ACC112 (cell line): ENCODE results near the gene OBP2B.
"Not testable (repeated sequence)": the region's sequence is repeated elsewhere in the genome, so short reads cannot be mapped to it uniquely, and the experiment has no call there.

Experiments used
- H2AFZ ChIP-seq: fragments of 200-600 bp; sonication (generic); one replicate; pipeline ENCODE4 v1.6.0; 2017; ENCODE audit warnings: antibody characterized with exemption, low read length; ENCODE audit not compliant: unreplicated experiment
- H3K27ac ChIP-seq: fragments of 200-600 bp; sonication (generic); 2 replicates; pipeline ENCODE4 v1.5.1; 2014; ENCODE audit warnings: low read depth, mild to moderate bottlenecking, antibody characterized with exemption, low read length, moderate library complexity
- H3K27me3 ChIP-seq: fragments of 200-600 bp; sonication (generic); 2 replicates; pipeline ENCODE4 v1.6.1; 2014; ENCODE audit warnings: mild to moderate bottlenecking, antibody characterized with exemption, low read length, moderate library complexity, mixed read lengths; ENCODE audit not compliant: insufficient read depth
- H3K36me3 ChIP-seq: fragments of 200-600 bp; sonication (generic); 2 replicates; pipeline ENCODE4 v1.6.1; 2016; ENCODE audit warnings: mild to moderate bottlenecking, antibody characterized with exemption, low read length, moderate library complexity, mixed read lengths; ENCODE audit not compliant: insufficient read depth
- H3K4me1 ChIP-seq: fragments of 200-600 bp; sonication (generic); one replicate; pipeline ENCODE4 v1.6.1; 2016; ENCODE audit warnings: low read length, mixed read lengths; ENCODE audit not compliant: insufficient read depth, unreplicated experiment, control insufficient read depth
- H3K4me3 ChIP-seq: fragments of 200-600 bp; sonication (generic); 2 replicates; pipeline ENCODE4 v1.5.1; 2014; ENCODE audit warnings: mild to moderate bottlenecking, low read depth, low read length
- H3K79me2 ChIP-seq: fragments of 200-600 bp; sonication (generic); one replicate; pipeline ENCODE4 v1.6.0; 2016; ENCODE audit warnings: low read length; ENCODE audit not compliant: control insufficient read depth, unreplicated experiment, insufficient read depth

Gene OBP2B

GRCh38 chr9:133251221-133251620 lies 42.2 kb upstream of the OBP2B start:
- H3K4me3 ChIP-seq, H3K27ac ChIP-seq, H2AFZ ChIP-seq, H3K36me3 ChIP-seq, H3K4me1 ChIP-seq, H3K79me2 ChIP-seq: not testable (repeated sequence)
- peaks cover 73% of the 10 kb centered on the region for H3K27me3 ChIP-seq

GRCh38 chr9:133250741-133251170 lies 41.7 kb upstream of the OBP2B start:
- H3K79me2 ChIP-seq: no peaks in the 10 kb centered on the region
- no peak overlapping the region for H3K4me3 ChIP-seq
- H3K36me3 ChIP-seq: no peaks in the 10 kb centered on the region
- H3K27ac ChIP-seq: no peak overlapping the region
- no peak overlapping the region for H2AFZ ChIP-seq
- peaks cover 78% of the 10 kb centered on the region for H3K27me3 ChIP-seq
- no peaks in the 10 kb centered on the region for H3K4me1 ChIP-seq

- Histone ChIP-seq H3K27ac (no peak overlapping the region), H3K79me2 (no peaks in the 10 kb centered on the region), H3K4me1 (no peaks in the 10 kb centered on the region), H3K36me3 (no peaks in the 10 kb centered on the region), H3K27me3 (peaks cover 91% of the 10 kb centered on the region), H3K4me3 (no peak overlapping the region), H2AFZ (no peak overlapping the region)
Measured at GRCh38 chr9:133249337-133249736, 40.3 kb upstream of the OBP2B start.

GRCh38 chr9:133248726-133249295 lies 39.8 kb upstream of the OBP2B start:
- Histone ChIP-seq H3K4me3 (no peak overlapping the region), H3K4me1 (no peaks in the 10 kb centered on the region), H3K27ac (no peak overlapping the region), H2AFZ (no peak overlapping the region), H3K36me3 (no peaks in the 10 kb centered on the region), H3K79me2 (no peaks in the 10 kb centered on the region), H3K27me3 (peaks cover 95% of the 10 kb centered on the region)

GRCh38 chr9:133247632-133248031 lies 38.6 kb upstream of the OBP2B start:
- peaks cover 94% of the 10 kb centered on the region for H3K27me3 ChIP-seq

GRCh38 chr9:133246991-133247390 lies 37.9 kb upstream of the OBP2B start:
- no peak overlapping the region for H3K4me3 ChIP-seq
- H3K36me3 ChIP-seq: no peaks in the 10 kb centered on the region
- H3K27ac ChIP-seq: no peak overlapping the region
- no peaks in the 10 kb centered on the region for H3K4me1 ChIP-seq
- no peak overlapping the region for H2AFZ ChIP-seq
- H3K27me3 ChIP-seq: peaks cover 89% of the 10 kb centered on the region
- H3K79me2 ChIP-seq: no peaks in the 10 kb centered on the region

More at GRCh38 chr9:133247632-133248031, 38.6 kb upstream of the OBP2B start:
- no peaks in the 10 kb centered on the region for H3K4me1 ChIP-seq
- no peaks in the 10 kb centered on the region for H3K79me2 ChIP-seq
- H3K4me3 ChIP-seq: no peak overlapping the region
- H3K27ac ChIP-seq: no peak overlapping the region
- no peak overlapping the region for H2AFZ ChIP-seq
- H3K36me3 ChIP-seq: no peaks in the 10 kb centered on the region

GRCh38 chr9:133246562-133246961 lies 37.5 kb upstream of the OBP2B start:
- no peaks in the 10 kb centered on the region for H3K4me1 ChIP-seq
- peaks cover 90% of the 10 kb centered on the region for H3K27me3 ChIP-seq
- no peak overlapping the region for H3K4me3 ChIP-seq
- H2AFZ ChIP-seq: no peak overlapping the region
- H3K27ac ChIP-seq: no peak overlapping the region
- no peaks in the 10 kb centered on the region for H3K79me2 ChIP-seq
- H3K36me3 ChIP-seq: no peaks in the 10 kb centered on the region

- H3K36me3 ChIP-seq: no peaks in the 10 kb centered on the region
Measured at GRCh38 chr9:133242991-133243390, 33.9 kb upstream of the OBP2B start.

GRCh38 chr9:133242241-133242640 lies 33.2 kb upstream of the OBP2B start:
- peaks cover 51% of the 10 kb centered on the region for H3K27me3 ChIP-seq
- H3K36me3 ChIP-seq: no peaks in the 10 kb centered on the region
- H3K4me1 ChIP-seq: peaks cover 9% of the 10 kb centered on the region
- no peak overlapping the region for H3K4me3 ChIP-seq
- H3K79me2 ChIP-seq: no peaks in the 10 kb centered on the region
- H2AFZ ChIP-seq: no peak overlapping the region
- H3K27ac ChIP-seq: no peak overlapping the region

More at GRCh38 chr9:133242991-133243390, 33.9 kb upstream of the OBP2B start:
- Histone ChIP-seq H3K4me3 (no peak overlapping the region), H2AFZ (no peak overlapping the region), H3K27ac (no peak overlapping the region), H3K79me2 (no peaks in the 10 kb centered on the region), H3K4me1 (peaks cover 3% of the 10 kb centered on the region), H3K27me3 (peaks cover 59% of the 10 kb centered on the region)

- H3K27me3 ChIP-seq: peaks cover 27% of the 10 kb centered on the region
- no peaks in the 10 kb centered on the region for H3K79me2 ChIP-seq
- no peak overlapping the region for H2AFZ ChIP-seq
- peak overlapping the region; percentile 74; the same call in 1 of the 2 replicates for H3K4me3 ChIP-seq
- H3K4me1 ChIP-seq: peaks cover 9% of the 10 kb centered on the region
- no peak overlapping the region for H3K27ac ChIP-seq
- H3K36me3 ChIP-seq: no peaks in the 10 kb centered on the region
Measured at GRCh38 chr9:133239533-133240090, 30.6 kb upstream of the OBP2B start.

GRCh38 chr9:133238851-133239532 lies 29.9 kb upstream of the OBP2B start:
- Histone ChIP-seq H3K79me2 (no peaks in the 10 kb centered on the region), H3K27ac (peak overlapping the region; percentile 81), H3K27me3 (peaks cover 20% of the 10 kb centered on the region), H3K4me1 (peaks cover 9% of the 10 kb centered on the region), H3K36me3 (no peaks in the 10 kb centered on the region), H2AFZ (peak overlapping the region; percentile 65), H3K4me3 (peak overlapping the region; percentile 74)
